HG03354 (cell line): ENCODE measurements around the gene IDH2.
"Not testable (repeated sequence)": the region's sequence is repeated elsewhere in the genome, so short reads cannot be mapped to it uniquely, and the experiment has no call there.

Source experiments
- ATAC-seq: cut with Tn5 transposase; IDR thresholded peaks from one replicate; pipeline ENCODE4 v1.9.1; 2021; ENCODE audit warnings: mild to moderate bottlenecking; ENCODE audit not compliant: unreplicated experiment, poor library complexity, severe bottlenecking

IDH2 gene

DNA sequence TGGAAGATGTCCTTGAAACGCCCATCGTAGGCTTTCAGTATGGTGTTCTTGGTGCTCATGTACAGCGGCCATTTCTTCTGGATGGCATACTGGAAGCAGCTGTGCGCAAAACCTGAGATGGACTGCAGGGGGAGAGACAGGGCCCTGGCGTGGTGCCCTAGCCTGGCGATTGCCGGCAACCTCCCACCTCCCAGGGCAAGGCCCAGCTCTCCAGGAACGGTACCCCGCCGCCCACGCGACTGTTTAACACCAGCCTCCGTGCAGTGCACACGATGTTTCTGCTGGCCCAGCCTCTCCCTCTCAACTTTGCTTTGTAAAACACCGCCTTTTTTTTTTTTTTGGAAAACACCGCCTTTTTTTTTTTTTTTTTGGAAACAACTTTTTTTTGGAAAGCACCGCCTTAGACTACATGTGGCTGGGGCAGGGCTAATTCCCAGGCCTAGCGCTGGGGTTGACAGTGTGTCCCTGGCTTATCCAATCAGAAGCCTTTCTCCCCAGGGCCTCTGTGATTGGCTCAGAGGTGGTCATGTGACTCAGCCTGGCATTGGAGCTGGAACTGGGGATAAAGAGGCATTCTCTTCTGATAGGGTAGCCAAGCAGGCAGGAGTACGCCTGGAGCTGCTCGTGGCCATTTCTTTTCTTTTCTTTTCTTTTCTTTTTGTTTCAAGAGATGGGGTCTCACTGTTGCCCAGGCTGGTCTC lies 14.7 kb downstream of the IDH2 start:
- ATAC-seq: no peak

- ATAC-seq: peak; percentile 50
Measured at GRCh38 chr15:90086868-90087268, 15.4 kb downstream of the IDH2 start.

GRCh38 chr15:90085565-90085964 lies 16.7 kb downstream of the IDH2 start:
- ATAC-seq: no peak

DNA sequence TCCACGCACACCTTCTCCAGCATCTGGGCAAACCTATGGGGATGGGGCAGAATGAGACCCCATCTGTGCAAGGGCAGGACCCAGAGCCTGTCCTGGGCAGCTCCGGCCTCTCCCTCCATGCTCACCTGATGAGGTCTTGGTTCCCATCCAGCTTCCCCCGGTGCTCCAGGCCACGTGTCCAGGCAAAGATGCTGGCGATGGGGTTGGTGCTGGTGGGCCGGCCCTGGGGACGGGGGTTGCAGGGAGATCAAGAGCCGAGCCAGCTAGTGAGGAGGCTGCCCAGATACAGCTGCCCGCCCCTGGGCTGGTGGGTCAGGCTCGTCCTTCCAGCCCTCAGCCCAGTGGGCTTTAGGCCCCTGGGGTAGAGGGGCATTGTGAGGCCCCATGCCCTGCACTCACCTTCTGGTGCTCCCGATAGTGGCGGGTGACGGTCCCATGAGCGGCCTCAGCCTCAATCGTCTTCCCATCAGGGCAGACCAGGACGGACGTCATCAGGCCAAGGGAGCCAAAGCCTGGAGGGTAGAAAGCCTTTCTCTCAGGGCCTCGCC lies 17.3 kb downstream of the IDH2 start:
- ATAC-seq: no peak

DNA sequence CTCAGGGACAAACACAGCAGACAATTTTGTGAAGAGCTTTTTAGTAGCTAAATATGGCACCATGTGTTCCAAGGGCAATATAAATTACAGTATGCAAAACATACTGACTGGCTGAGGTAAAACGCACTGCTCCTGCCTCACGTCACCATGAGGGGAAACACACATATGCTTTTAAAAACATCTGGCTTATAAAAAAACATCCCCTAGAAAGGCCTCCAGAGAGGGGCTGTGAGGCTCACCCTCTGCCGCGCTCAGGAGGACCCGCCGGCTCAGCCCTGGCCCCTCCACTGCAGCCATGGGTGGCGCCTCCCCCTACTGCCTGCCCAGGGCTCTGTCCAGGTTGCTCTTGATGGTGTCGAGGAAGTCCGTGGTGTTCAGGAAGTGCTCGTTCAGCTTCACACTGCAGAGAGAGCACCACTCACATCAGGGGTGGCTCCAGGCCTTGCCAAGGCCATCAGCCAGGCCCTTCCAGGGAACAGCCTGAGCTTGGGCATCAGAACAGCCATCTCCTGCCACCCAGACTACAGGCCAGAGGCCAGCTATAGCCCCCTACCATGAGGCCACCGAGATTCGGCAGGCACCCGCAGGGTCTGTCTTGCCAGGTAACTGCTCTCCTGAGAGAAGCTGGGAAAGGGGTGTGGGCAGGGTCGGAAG lies 18.2 kb downstream of the IDH2 start:
- ATAC-seq: no peak

- ATAC-seq: no peak
Measured at GRCh38 chr15:90083419-90083818, 18.8 kb downstream of the IDH2 start.

- no peak for ATAC-seq
Measured at GRCh38 chr15:90082140-90082715, 20.0 kb downstream of the IDH2 start.

DNA sequence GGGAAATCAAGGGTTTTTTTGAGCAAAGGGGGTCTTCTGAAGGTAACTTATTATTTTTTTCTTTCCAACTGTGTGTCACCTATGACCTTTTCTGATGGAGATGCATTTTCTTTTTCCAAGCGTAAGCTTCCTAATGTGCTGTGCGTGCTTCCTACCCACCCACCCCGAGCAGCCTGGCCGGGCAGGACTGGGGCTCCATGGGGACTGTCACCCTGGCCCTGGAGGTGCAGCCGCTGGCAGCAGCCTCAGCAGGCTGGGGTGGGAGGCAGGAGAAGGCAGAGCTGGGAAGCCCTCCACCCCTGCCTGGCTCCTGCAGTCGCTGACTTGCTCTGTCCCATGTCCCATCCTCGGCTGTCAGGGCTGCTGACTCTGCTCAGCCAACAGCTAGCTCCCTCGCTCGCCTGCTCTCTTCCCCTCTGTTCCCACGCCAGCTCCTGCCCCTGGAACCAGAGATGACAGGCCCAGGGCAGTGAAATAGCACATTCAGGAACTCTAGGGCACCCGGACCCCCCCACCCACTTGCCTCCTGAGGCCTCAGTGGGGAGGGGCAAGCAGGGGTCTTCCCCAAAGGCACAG lies 21.4 kb downstream of the IDH2 start:
- ATAC-seq: no peak

GRCh38 chr15:90080458-90080755 lies 21.9 kb downstream of the IDH2 start:
- no peak for ATAC-seq

- no peak for ATAC-seq
Measured at GRCh38 chr15:90079619-90080457, 22.4 kb downstream of the IDH2 start.

- no peak for ATAC-seq
Measured at GRCh38 chr15:90078965-90079364, 23.3 kb downstream of the IDH2 start.

DNA sequence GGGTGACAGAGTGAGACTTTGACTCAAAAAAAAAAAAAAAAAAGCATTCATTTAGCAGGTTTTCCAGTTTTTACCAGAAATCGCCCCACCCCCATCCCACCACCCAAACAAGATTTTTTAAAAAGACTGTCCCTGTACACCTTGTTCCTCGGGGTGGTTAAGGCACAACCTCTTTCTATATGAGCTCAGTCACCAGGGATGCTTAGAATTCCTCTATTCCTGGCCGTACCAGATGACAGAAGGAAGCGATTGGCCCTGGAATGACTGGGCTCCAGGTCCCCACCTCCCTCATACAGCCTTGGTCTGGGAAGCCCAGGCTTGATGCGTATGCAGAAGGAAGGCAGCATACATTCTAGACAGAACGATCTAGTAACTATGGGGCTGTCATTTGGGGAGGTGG lies 25.6 kb downstream of the IDH2 start:
- ATAC-seq: no peak

- ATAC-seq: no peak
Measured at GRCh38 chr15:90075420-90076289, 26.6 kb downstream of the IDH2 start.

- no peak for ATAC-seq
Measured at GRCh38 chr15:90074916-90075315, 27.4 kb downstream of the IDH2 start.

- no peak for ATAC-seq
Measured at GRCh38 chr15:90074023-90074422, 28.2 kb downstream of the IDH2 start.

DNA sequence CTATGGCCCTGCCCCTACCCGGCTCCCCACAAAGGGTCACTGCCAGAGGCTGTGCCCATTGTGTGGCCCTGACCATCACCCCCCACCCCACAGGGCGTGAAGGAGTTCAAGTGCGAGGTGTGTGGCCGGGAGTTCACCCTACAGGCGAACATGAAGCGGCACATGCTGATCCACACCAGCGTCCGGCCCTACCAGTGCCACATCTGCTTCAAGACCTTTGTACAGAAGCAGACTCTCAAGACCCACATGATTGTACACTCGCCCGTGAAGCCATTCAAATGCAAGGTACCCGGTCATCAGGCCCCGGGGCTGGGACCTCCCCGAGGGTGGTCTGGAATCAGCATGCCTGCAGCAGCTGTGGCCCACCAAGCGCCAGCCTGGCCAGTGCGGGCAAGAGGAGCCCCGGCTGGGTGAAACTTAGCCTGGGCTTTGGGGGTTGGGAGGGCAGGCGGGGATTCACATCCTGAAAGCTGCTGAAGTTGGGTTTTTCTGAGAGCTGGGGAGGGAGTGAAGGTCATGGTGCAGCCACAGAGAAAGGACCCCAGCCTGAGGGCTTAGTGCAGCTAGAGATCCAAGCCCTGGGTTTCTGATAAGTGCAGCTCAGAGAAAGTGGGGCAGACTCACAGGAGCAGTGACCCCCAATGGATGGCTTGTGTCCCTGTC lies 29.2 kb downstream of the IDH2 start:
- ATAC-seq: no peak

DNA sequence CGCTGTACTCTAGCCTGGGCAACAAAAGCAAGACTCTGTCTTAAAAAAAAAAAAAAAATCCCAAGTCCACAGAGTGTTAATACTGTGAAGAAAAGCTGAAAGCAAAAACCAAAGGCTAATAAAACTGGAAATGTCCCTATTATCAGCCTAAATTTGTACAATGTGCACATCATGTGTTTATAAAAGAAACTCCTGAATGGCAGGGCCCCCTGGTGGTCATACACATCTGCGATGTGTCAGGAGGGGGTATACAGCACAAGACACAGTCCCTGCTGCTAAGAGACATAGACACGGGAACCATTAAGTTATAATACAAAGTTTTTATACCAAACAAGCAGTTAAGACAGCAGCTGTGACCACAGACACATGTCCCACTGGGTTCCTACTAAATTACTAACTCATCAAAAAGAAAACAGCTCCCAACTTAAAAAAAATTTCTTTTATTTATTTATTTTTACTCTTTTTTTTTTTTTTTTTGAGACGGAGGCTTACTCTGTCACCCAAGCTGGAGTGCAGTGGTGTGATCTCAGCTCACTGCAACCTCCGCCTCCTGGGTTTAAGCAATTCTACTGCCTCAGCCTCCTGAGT lies 31.0 kb downstream of the IDH2 start:
- peak; percentile 70 for ATAC-seq

- ATAC-seq: not testable (repeated sequence)
Measured at GRCh38 chr15:90070623-90071022, 31.6 kb downstream of the IDH2 start.
